LNCaP clone FGC (cell line): ENCODE results near the gene PLSCR3.

Experiments used
- DNase-seq: peaks from one replicate; pipeline ENCODE4 v3.0.0-alpha.2; 2011; ENCODE audit warnings: low read depth
- H3K4me3 ChIP-seq: 2 replicates; pipeline ENCODE4 v1.5.1; 2011; ENCODE audit warnings: mild to moderate bottlenecking, low read depth, low read length, control low read depth
- CTCF ChIP-seq: IDR thresholded peaks from 2 replicates; pipeline ENCODE4 v1.5.1; 2012; ENCODE audit warnings: mild to moderate bottlenecking; ENCODE audit not compliant: control insufficient read depth, insufficient read depth; ENCODE audit errors: extremely low read depth

Gene PLSCR3

GRCh38 chr17:7352503-7352889, 41.8 kb downstream of the PLSCR3 start:
- no peak for DNase-seq
- peak overlapping the region; percentile 65 for H3K4me3 ChIP-seq
- no peak for TF ChIP-seq CTCF

- H3K4me3 ChIP-seq, result peak within 1 kb of the TSS; percentile 65
- DNase-seq, result peak; percentile 46
- peak; percentile 38 for TF ChIP-seq CTCF
Measured at GRCh38 chr17:7351665-7352502, 42.4 kb downstream of the PLSCR3 start, which contains the start of gene KCTD11. Gene KCTD11, plus strand, starts transcription at chr17:7352162.

- DNase-seq, result no peak
- no peak overlapping the region for H3K4me3 ChIP-seq
- TF ChIP-seq CTCF, result no peak
Measured at GRCh38 chr17:7348478-7349242, 45.7 kb downstream of the PLSCR3 start.

DNA sequence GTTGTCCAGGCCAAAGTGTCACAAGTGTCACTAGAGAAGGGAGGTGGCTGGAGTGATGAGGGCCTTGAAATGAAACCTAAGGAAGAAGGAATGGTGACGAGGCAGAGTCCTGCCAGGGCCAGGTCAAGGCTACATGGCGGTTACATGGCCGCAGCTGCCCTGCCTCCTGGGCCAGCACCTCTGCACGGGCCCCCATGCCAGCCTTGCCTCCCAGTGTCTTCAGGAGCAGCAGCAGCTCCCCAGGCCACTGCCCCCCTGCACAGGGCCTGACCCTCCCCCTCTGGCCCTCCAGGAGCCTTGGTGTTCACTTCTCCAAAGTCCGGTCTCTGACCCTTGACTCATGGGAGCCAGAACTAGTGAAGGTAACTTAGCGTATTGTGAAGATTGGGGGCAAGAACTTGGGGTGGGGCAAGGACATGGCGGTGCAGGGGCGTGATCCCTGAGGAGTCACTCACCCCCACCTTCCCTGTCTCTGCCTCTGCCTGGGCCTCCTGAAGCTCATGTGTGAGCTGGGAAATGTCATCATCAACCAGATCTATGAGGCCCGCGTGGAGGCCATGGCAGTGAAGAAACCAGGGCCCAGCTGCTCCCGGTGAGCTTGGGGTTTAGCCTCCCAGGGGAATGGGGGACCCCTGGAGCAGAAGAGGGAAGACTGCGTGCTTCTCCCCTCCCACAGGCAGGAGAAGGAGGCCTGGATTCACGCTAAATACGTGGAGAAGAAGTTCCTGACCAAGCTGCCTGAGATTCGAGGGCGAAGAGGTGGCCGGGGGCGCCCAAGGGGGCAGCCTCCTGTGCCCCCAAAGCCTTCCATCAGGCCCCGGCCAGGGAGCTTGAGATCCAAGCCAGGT, 46.5 kb downstream of the PLSCR3 start:
- no peak overlapping the region for H3K4me3 ChIP-seq
- no peak for DNase-seq
- no peak for TF ChIP-seq CTCF

DNA sequence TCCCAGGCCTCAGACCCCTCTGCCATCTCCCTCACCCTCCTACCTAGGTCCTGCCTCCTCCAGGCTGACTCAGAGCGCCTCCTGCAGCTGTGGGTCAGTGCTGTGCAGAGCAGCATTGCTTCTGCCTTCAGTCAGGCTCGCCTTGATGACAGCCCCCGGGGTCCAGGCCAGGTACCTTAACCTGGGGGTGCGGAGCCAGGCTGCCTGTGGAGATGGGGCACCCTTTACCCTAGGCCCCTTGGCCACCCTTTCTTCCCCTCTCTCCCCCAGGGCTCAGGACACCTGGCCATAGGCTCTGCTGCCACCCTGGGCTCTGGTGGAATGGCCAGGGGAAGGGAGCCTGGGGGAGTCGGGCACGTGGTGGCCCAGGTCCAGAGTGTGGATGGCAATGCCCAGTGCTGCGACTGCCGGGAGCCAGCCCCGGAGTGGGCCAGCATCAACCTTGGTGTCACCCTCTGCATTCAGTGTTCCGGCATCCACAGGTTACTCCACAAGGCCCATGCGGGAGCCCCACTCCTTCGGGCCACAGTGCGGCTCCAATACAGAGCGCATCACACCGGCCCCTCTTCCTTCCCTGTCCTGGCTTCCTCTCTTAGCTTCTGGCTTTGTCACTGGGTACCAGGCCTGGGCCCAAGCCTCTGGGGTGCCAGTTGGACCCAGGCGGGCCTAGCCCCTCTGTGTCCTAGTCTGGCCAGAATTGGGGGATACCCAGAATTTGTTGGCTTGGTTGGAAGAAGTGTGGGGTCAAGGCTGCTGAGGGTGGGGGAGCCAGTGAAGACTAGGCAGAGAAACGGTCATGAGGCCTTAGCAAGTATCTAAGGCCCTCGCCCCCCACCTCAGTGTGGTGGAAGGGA, 47.3 kb downstream of the PLSCR3 start:
- no peak for TF ChIP-seq CTCF

DNA sequence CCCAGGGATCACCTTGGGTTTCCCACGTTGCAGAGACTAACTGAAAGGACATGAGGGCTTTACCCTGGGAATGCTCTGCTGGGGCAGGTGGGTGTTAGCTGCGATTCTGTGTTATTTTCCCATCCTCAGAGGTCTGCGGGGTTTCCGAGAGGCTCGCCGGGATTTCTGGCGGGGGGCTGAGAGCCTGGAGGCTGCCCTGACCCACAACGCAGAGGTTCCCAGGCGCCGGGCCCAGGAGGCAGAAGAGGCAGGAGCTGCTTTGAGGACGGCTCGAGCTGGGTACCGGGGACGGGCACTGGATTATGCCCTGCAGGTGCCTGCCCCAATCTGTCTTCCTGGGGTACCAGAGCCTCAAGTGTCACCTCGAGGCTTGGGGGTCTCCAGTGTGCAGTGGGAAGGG, 51.1 kb downstream of the PLSCR3 start:
- no peak for DNase-seq
- H3K4me3 ChIP-seq, result no peak overlapping the region
- TF ChIP-seq CTCF, result no peak

More for the DNA sequence above, 47.3 kb downstream of the PLSCR3 start:
- H3K4me3 ChIP-seq, result no peak overlapping the region
- DNase-seq, result no peak
